Neutrophil (primary cell): ENCODE results near the gene MAP3K13.

Experiments used
- H3K27ac ChIP-seq: fragments of 200-600 bp; sonication (generic); 2 replicates; pipeline ENCODE4 v1.5.1; 2016; ENCODE audit warnings: mild to moderate bottlenecking, moderate library complexity
- H3K27me3 ChIP-seq: fragments of 200-600 bp; sonication (generic); 2 replicates; pipeline ENCODE4 v1.6.0; 2016; ENCODE audit warnings: mild to moderate bottlenecking
- H3K36me3 ChIP-seq: fragments of 200-600 bp; sonication (generic); 2 replicates; pipeline ENCODE4 v1.5.1; 2017
- H3K4me1 ChIP-seq, 2 experiments: fragments of 200-600 bp in 1 of 2; sonication (generic) in 1 of 2; 1 replicate in 1 of 2; 2 replicates in 1 of 2; pipeline versions ENCODE4 v1.5.1 to v1.6.1; 2013 to 2016; ENCODE audit warnings: low read depth in 1 of 2, low read length in 1 of 2, mild to moderate bottlenecking in 1 of 2, moderate library complexity in 1 of 2; ENCODE audit not compliant: control insufficient read depth in 1 of 2, insufficient read depth in 1 of 2
- H3K4me3 ChIP-seq, 2 experiments: fragments of 200-600 bp in 1 of 2; sonication (generic) in 1 of 2; 1 replicate in 1 of 2; 2 replicates in 1 of 2; pipeline ENCODE4 v1.5.1; 2013 to 2016; ENCODE audit warnings: low read depth in 1 of 2, low read length in 1 of 2, mild to moderate bottlenecking in 1 of 2, moderate library complexity in 1 of 2
- H3K9me3 ChIP-seq: fragments of 200-600 bp; sonication (generic); 2 replicates; pipeline ENCODE4 v1.5.1; 2016
- TF ChIP-seq, protein P1 (sequence below): fragments of 200-600 bp; sonication (generic); IDR thresholded peaks from 2 replicates; pipeline ENCODE4 v1.5.1; 2016; ENCODE audit warnings: antibody characterized with exemption

MAP3K13 gene, protein sequence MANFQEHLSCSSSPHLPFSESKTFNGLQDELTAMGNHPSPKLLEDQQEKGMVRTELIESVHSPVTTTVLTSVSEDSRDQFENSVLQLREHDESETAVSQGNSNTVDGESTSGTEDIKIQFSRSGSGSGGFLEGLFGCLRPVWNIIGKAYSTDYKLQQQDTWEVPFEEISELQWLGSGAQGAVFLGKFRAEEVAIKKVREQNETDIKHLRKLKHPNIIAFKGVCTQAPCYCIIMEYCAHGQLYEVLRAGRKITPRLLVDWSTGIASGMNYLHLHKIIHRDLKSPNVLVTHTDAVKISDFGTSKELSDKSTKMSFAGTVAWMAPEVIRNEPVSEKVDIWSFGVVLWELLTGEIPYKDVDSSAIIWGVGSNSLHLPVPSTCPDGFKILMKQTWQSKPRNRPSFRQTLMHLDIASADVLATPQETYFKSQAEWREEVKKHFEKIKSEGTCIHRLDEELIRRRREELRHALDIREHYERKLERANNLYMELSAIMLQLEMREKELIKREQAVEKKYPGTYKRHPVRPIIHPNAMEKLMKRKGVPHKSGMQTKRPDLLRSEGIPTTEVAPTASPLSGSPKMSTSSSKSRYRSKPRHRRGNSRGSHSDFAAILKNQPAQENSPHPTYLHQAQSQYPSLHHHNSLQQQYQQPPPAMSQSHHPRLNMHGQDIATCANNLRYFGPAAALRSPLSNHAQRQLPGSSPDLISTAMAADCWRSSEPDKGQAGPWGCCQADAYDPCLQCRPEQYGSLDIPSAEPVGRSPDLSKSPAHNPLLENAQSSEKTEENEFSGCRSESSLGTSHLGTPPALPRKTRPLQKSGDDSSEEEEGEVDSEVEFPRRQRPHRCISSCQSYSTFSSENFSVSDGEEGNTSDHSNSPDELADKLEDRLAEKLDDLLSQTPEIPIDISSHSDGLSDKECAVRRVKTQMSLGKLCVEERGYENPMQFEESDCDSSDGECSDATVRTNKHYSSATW

DNA sequence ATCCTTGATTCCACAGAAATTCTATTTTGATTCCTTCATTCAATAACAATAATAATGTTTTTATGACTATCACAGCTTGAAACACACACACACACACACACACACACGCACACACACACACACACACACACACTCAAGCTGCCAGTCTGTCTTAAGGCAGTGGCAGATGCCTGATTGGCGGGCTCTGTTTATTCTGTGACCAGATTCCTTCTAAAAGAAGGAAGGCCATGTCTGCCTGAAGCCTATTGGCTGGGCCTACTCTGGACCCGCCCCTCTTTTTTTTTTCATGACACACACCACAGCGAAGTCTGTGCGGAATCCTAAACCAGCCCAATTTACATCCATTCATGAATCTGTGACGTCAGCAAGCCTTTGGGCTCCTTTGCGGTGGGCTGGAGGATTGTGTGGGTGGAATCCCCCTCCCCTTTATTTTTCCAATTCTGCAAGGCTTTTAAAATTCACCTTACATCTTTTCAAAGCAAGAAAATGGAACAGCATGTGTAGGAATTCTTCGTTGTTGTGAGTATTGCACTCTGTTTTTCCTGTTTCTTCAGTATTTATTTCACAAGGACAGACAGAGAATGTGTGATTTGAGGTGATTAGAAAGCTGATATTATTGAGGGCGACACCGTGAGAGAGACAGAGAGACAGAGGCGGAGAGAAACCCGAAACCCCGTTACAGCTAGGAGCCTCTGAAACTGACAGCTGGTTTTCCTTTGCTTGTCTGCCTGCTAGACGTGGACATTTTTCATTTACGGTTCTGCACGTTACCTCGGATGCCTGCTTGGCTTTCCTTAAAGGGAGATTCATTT lies at the start of gene MAP3K13:
Gene MAP3K13 (plus strand): TSS at position 287 of the 812 bp plus-strand sequence. CDS start 65,446 bp downstream, outside the sequence.
- Histone ChIP-seq H3K36me3 (no peaks in the 10 kb centered on the region), H3K27me3 (peaks cover 77% of the 10 kb centered on the region), H3K9me3 (no peaks in the 10 kb centered on the region), H3K4me3 (peak within 1 kb of the TSS; percentile 45 to 58), H3K4me1 (peaks cover 4 to 13% of the 10 kb centered on the region in 2 experiments), H3K27ac (no peak within 1 kb of the TSS)
- TF ChIP-seq, protein P1, sequence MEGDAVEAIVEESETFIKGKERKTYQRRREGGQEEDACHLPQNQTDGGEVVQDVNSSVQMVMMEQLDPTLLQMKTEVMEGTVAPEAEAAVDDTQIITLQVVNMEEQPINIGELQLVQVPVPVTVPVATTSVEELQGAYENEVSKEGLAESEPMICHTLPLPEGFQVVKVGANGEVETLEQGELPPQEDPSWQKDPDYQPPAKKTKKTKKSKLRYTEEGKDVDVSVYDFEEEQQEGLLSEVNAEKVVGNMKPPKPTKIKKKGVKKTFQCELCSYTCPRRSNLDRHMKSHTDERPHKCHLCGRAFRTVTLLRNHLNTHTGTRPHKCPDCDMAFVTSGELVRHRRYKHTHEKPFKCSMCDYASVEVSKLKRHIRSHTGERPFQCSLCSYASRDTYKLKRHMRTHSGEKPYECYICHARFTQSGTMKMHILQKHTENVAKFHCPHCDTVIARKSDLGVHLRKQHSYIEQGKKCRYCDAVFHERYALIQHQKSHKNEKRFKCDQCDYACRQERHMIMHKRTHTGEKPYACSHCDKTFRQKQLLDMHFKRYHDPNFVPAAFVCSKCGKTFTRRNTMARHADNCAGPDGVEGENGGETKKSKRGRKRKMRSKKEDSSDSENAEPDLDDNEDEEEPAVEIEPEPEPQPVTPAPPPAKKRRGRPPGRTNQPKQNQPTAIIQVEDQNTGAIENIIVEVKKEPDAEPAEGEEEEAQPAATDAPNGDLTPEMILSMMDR: peak; percentile 8

DNA sequence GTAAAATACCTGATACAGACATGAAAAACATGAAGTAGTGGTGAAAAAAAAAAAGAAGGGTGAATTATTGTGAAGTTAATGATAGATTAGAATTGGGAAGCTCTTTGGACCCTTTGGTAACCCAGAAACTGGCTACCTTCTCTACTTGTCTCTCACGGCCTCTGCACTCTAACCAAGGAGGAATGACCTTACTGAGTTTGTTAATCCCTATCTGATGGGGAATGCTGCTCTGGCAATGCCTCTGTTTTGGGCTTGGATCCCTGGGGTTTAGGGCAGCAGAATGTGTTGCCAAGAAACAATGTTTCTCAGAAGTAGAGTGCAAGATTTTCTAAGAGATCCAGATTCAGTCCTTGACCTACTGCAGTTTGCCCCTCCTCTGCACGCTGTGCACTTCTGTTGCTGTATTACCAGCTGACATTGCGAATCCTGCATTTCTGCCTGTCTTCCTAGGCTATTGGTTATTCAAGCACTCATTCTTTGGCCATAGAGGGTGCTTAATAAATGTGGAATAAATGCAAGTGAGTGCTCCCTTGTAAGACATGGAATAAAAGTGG lies 49.2 kb upstream of the MAP3K13 start:
- H3K36me3 ChIP-seq: no peaks in the 10 kb centered on the region
- H3K27ac ChIP-seq: no peak overlapping the region
- H3K4me3 ChIP-seq: no peak overlapping the region
- H3K4me1 ChIP-seq: peaks cover 24% of the 10 kb centered on the region in 2 experiments
- TF ChIP-seq, protein P1: no peak
- H3K27me3 ChIP-seq: no peaks in the 10 kb centered on the region
- no peaks in the 10 kb centered on the region for H3K9me3 ChIP-seq

DNA sequence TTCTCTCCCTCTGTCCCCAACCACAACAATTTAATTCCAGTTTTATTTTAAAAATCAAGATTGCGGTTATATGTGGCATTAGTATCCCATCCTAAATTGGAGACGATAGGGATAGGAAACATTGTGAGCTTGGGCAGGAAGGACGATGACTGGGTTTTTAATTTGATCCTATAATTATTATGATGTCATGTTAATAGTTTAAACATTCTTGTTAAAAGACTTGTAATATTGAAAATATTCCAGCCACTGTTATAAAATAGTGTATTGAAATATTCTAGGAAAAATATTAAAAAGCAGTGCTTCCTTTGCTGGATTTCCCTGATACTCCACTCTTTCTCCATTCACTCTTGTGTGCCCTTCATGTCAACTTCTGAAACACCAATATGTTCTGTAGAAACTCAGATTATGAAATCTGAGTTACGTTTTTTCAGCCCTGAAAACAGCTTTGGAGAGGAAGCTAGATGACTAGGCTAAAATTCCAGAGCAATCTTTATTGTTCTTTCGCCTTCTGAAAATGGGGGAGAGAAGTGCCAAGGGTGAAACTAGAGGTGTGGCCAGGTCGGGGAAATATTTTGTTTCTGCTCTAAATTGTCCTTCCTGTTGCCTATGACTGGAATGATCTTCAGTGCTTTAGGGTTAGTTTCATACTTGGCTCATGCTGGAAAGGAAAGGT lies 46.1 kb upstream of the MAP3K13 start:
- Histone ChIP-seq H3K27me3 (no peaks in the 10 kb centered on the region), H3K4me3 (peak overlapping the region; percentile 39 to 44), H3K36me3 (no peaks in the 10 kb centered on the region), H3K9me3 (no peaks in the 10 kb centered on the region), H3K4me1 (peaks cover 24% of the 10 kb centered on the region in 2 experiments), H3K27ac (peak overlapping the region; percentile 84)
- TF ChIP-seq, protein P1: peak; percentile 16

DNA sequence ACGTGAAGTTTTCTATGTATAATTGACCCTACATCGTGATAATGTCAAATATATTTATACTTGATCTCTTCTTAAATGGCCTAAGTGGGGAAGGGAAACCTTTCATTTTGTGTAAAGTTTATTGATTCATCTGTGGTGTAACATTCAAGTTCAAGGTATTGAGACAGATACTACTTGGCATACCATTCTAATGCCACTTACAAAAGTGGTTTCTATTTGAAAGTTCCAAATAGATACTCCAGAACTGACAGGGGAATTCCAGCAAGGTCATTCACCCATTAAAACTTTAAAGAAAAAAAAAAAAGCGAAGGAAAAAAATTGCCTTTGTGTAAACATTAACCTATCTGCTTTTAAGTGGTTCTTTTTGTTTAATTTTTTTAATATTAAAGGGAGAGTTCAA lies 45.3 kb upstream of the MAP3K13 start:
- H3K27ac ChIP-seq: peak overlapping the region; percentile 84

More for the DNA sequence above, 45.3 kb upstream of the MAP3K13 start:
- H3K4me3 ChIP-seq: peak overlapping the region in 1 of 2 experiments; percentile 44
- no peaks in the 10 kb centered on the region for H3K27me3 ChIP-seq
- peaks cover 24% of the 10 kb centered on the region in 2 experiments for H3K4me1 ChIP-seq
- H3K9me3 ChIP-seq: no peaks in the 10 kb centered on the region
- no peaks in the 10 kb centered on the region for H3K36me3 ChIP-seq
- TF ChIP-seq, protein P1: no peak
